ENCODE data around the gene MMD2. TPM values are rescaled to one million over a fixed set of nuclear protein-coding genes. Genes with fewer than 3 reads are reported as not detected.

MMD2 gene
- polyA plus RNA-seq, 1 donor: 0.24 TPM

GRCh38 chr7:4883033-4883371 is 76.0 kb downstream of the MMD2 start:
- Histone ChIP-seq H3K27me3 (ENCODE audit: control insufficient read depth, insufficient read depth, low read length) (peaks cover 28% of the 10 kb centered on the region), H3K36me3 (ENCODE audit: control insufficient read depth, insufficient read depth, low read length) (no peaks in the 10 kb centered on the region), H3K4me1 (ENCODE audit: control insufficient read depth, insufficient read depth, low read length) (no peaks in the 10 kb centered on the region), H3K4me3 (ENCODE audit: low read length) (peak overlapping the region; percentile 15), H3K27ac (ENCODE audit: low read length) (no peak overlapping the region), H3K9me3 (ENCODE audit: control insufficient read depth, low read depth, low read length) (peaks cover 4% of the 10 kb centered on the region)
- DNase-seq: no peak
- no CpG with 5 or more reads among the region's 36 CpGs for WGBS (ENCODE audit: insufficient coverage, low lambda C conversion rate)

DNA sequence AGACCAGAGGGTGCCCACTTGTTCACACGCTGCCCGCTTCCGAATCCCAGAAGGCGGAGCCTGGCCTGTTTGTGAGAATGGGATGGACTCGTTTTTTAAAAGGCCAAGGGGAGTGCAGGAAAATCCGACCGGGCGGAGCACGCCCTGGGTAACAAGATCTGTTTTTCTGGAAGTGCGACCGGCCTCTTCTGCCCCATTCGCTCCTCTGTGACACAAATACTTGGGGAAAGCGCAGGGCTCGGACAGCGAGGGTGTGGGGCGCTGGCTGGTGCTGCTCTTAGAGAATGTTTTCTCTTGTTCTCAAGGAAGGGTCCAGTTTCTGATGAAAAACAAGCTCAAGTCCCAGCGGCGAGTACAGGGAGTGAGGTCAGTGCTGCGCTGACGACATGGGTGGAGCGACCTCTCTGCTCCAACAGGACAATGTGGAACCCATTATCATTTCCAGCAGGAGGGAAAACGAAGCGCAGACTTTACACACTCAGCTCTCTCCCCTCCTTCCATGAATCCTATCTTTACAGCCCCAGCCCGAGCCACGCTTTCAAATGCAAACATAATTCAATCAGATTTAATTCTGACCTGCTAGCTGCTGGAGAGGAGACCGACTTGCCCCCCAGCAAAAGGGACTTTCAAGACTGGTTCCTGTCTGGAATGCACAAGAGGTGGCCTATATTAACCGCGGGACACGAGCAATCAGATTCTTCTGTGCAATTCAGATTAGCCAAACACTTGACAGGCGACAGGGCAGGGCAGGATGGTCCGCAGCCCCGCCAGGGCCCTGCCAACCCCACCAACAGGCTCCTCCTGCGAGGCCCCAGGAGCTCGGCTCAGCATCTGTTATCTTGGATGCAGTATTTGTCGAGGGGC is 76.6 kb downstream of the MMD2 start:
- peak; percentile 16 to 35 for DNase-seq
- Histone ChIP-seq H3K9me3 (ENCODE audit: control insufficient read depth, low read depth, low read length) (peaks cover 4% of the 10 kb centered on the region), H3K4me3 (ENCODE audit: low read length) (peak overlapping the region; percentile 15), H3K27ac (ENCODE audit: low read length) (peak overlapping the region; percentile 25), H3K36me3 (ENCODE audit: control insufficient read depth, insufficient read depth, low read length) (no peaks in the 10 kb centered on the region), H3K27me3 (ENCODE audit: control insufficient read depth, insufficient read depth, low read length) (peaks cover 28% of the 10 kb centered on the region), H3K4me1 (ENCODE audit: control insufficient read depth, insufficient read depth, low read length) (no peaks in the 10 kb centered on the region)
- no CpG with 5 or more reads among the region's 35 CpGs for WGBS (ENCODE audit: insufficient coverage, low lambda C conversion rate)

GRCh38 chr7:4880218-4880617 is 78.8 kb downstream of the MMD2 start:
- Histone ChIP-seq H3K36me3 (ENCODE audit: control insufficient read depth, insufficient read depth, low read length) (no peaks in the 10 kb centered on the region), H3K27ac (ENCODE audit: low read length) (no peak overlapping the region), H3K4me3 (ENCODE audit: low read length) (no peak overlapping the region), H3K27me3 (ENCODE audit: control insufficient read depth, insufficient read depth, low read length) (peaks cover 24% of the 10 kb centered on the region), H3K9me3 (ENCODE audit: control insufficient read depth, low read depth, low read length) (peaks cover 4% of the 10 kb centered on the region), H3K4me1 (ENCODE audit: control insufficient read depth, insufficient read depth, low read length) (no peaks in the 10 kb centered on the region)
- no CpG with 5 or more reads among the region's 10 CpGs for WGBS (ENCODE audit: insufficient coverage, low lambda C conversion rate)
- no peak for DNase-seq

DNA sequence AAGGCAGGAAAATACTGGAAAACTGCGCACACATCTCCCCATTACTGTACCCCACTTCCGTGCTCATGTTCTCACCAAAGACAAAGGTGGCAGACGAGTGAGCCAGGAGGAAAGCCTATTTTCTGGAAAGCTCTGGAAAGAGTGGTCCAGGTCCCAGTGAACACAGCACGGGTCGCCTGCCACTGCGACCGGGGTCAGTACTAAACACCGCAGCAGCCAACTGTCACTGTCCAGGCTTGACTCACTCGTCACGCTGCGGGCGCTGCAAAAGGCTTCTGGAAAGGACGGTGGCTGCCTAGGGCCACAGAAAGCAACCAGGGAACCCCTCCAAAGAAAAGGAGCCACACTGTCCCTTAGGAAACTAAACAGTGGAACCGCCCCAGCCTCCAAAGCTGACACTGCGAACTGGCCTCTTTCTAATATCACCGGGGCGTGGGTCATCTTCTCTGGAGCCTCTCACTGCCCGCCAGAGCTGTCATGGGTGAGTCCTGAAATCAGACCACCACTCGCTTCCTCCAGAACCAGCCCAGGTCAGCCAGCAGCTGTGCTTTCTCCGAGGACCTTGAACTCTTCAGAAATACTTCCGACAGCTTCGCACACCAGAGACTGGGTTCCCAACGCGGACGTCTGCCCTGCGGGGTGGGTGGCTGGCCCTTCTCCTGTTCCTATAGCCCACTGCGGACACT is 79.4 kb downstream of the MMD2 start:
- Histone ChIP-seq H3K27me3 (ENCODE audit: control insufficient read depth, insufficient read depth, low read length) (peaks cover 24% of the 10 kb centered on the region), H3K4me1 (ENCODE audit: control insufficient read depth, insufficient read depth, low read length) (no peaks in the 10 kb centered on the region), H3K36me3 (ENCODE audit: control insufficient read depth, insufficient read depth, low read length) (no peaks in the 10 kb centered on the region), H3K4me3 (ENCODE audit: low read length) (no peak overlapping the region), H3K27ac (ENCODE audit: low read length) (no peak overlapping the region), H3K9me3 (ENCODE audit: control insufficient read depth, low read depth, low read length) (peaks cover 4% of the 10 kb centered on the region)
- DNase-seq: no peak
- WGBS (ENCODE audit: insufficient coverage, low lambda C conversion rate): no CpG with 5 or more reads among the region's 27 CpGs

GRCh38 chr7:4878336-4879335 is 80.4 kb downstream of the MMD2 start:
- Histone ChIP-seq H3K27ac (ENCODE audit: low read length) (no peak overlapping the region), H3K4me1 (ENCODE audit: control insufficient read depth, insufficient read depth, low read length) (no peaks in the 10 kb centered on the region), H3K9me3 (ENCODE audit: control insufficient read depth, low read depth, low read length) (peaks cover 1% of the 10 kb centered on the region), H3K4me3 (ENCODE audit: low read length) (no peak overlapping the region), H3K27me3 (ENCODE audit: control insufficient read depth, insufficient read depth, low read length) (peaks cover 14% of the 10 kb centered on the region), H3K36me3 (ENCODE audit: control insufficient read depth, insufficient read depth, low read length) (no peaks in the 10 kb centered on the region)
- no CpG with 5 or more reads among the region's 45 CpGs for WGBS (ENCODE audit: insufficient coverage, low lambda C conversion rate)
- no peak for DNase-seq

DNA sequence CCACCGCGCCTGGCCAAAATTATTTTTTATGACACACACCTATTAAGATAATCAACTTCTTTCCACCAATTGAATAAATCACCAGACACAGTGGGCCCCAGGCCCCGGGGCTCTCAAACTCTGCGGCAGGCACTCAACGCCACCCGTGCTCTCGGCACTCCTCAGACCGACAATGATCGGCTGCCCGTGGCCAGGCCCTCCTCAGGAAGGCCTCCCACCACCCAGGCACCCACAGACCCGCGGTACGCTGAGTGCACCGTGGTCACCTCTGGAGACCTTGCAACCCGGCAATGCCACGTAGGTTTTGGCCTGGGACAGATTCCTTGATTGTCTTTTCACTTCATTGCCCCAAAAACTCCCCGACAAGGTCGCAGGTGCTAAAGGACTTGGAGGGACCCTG is 82.4 kb downstream of the MMD2 start:
- Histone ChIP-seq H3K27ac (ENCODE audit: low read length) (no peak overlapping the region), H3K4me3 (ENCODE audit: low read length) (no peak overlapping the region), H3K9me3 (ENCODE audit: control insufficient read depth, low read depth, low read length) (no peaks in the 10 kb centered on the region), H3K36me3 (ENCODE audit: control insufficient read depth, insufficient read depth, low read length) (no peaks in the 10 kb centered on the region), H3K27me3 (ENCODE audit: control insufficient read depth, insufficient read depth, low read length) (peaks cover 2% of the 10 kb centered on the region), H3K4me1 (ENCODE audit: control insufficient read depth, insufficient read depth, low read length) (no peaks in the 10 kb centered on the region)
- no CpG with 5 or more reads among the region's 18 CpGs for WGBS (ENCODE audit: insufficient coverage, low lambda C conversion rate)
- DNase-seq: no peak

- Histone ChIP-seq H3K27me3 (ENCODE audit: control insufficient read depth, insufficient read depth, low read length) (peaks cover 5% of the 10 kb centered on the region), H3K36me3 (ENCODE audit: control insufficient read depth, insufficient read depth, low read length) (no peaks in the 10 kb centered on the region), H3K9me3 (ENCODE audit: control insufficient read depth, low read depth, low read length) (no peaks in the 10 kb centered on the region), H3K4me1 (ENCODE audit: control insufficient read depth, insufficient read depth, low read length) (no peaks in the 10 kb centered on the region), H3K4me3 (ENCODE audit: low read length) (no peak overlapping the region), H3K27ac (ENCODE audit: low read length) (no peak overlapping the region)
- no CpG with 5 or more reads among the region's 15 CpGs for WGBS (ENCODE audit: insufficient coverage, low lambda C conversion rate)
- no peak for DNase-seq
These were observed 83.6 kb downstream of the MMD2 start for GRCh38 chr7:4875391-4875790.

DNA sequence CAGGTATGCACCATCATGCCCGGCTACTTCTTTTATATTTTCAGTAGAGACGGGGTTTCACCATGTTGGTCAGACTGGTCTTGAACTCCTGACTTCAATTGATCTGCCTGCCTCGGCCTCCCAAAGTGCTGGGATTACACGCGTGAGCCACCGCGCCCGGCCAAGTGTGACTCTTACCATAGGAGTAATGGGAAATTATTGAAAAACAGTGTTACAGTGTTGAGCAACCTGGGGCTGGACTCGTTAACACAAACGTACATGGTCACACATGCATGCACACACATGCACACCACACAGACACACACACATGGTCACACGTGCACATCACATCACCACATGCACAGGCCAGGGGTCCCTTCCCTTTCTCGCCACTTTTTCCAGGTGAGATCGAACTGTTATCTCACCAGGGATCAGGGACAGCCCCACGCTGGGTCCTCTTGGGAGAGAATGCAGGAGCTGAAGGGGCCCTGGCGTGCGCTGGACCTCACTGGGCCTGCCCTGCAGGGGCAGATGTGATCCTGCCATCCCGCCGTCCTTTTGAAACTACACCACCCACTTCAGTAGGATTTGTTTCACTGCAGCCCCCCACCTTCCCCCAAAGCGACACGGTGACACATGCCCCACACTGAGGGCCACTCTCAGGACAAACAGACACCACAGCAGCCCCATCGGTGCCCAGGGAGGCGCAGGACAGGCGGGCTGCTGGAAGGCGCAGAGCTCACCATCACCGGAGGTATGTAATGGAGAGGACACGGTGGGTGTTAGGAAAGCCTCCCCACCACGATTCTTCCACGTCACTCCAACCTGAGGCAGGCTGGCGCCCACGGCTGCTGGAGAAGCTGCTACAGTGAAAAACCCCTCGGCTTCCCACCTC is 85.7 kb downstream of the MMD2 start:
- H3K4me1 ChIP-seq (ENCODE audit: control insufficient read depth, insufficient read depth, low read length): no peaks in the 10 kb centered on the region
- H3K27ac ChIP-seq (ENCODE audit: low read length): no peak overlapping the region
- H3K36me3 ChIP-seq (ENCODE audit: control insufficient read depth, insufficient read depth, low read length): no peaks in the 10 kb centered on the region
- no peak overlapping the region for H3K4me3 ChIP-seq (ENCODE audit: low read length)
- H3K9me3 ChIP-seq (ENCODE audit: control insufficient read depth, low read depth, low read length): no peaks in the 10 kb centered on the region
- peaks cover 3% of the 10 kb centered on the region for H3K27me3 ChIP-seq (ENCODE audit: control insufficient read depth, insufficient read depth, low read length)
- DNase-seq: no peak
- no CpG with 5 or more reads among the region's 31 CpGs for WGBS (ENCODE audit: insufficient coverage, low lambda C conversion rate)

DNA sequence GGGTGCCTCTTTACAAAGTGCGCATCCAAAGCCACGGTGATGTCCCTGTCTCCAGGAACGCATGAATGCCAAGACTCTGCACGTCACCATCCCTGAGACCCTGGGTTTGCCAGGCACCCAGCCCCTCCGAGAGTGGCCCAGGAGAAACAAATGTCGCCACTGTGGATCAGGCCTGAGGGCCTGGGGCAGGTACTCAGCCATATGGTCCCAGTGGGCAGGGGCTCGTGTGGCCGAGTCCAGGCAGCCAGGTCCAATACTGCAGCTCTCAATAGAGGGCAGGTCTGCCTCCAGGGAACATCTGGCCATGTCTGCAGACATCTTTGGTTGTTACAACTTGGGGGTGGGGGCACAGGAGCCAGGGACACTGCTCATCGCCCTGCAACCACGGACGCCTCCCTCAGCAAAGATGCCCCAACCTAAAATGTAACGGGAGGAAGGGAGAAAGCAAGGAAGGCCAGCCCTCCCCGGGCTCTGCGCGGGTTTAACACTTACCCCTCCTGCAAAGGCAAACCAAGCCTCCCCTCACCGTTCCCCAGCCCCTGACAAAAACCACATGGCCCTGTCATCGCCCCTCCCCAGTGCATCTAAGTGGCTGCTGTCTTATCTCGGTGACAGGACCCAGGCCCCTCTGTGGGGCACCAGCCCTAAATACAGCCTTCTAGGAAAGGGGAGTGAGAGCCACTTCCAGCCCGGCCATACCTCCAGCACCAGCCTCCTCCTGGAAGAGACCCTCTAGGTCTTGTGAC is 86.9 kb downstream of the MMD2 start:
- Histone ChIP-seq H3K4me1 (ENCODE audit: control insufficient read depth, insufficient read depth, low read length) (no peaks in the 10 kb centered on the region), H3K4me3 (ENCODE audit: low read length) (no peak overlapping the region), H3K36me3 (ENCODE audit: control insufficient read depth, insufficient read depth, low read length) (no peaks in the 10 kb centered on the region), H3K27ac (ENCODE audit: low read length) (no peak overlapping the region), H3K9me3 (ENCODE audit: control insufficient read depth, low read depth, low read length) (no peaks in the 10 kb centered on the region), H3K27me3 (ENCODE audit: control insufficient read depth, insufficient read depth, low read length) (peaks cover 3% of the 10 kb centered on the region)
- no peak for DNase-seq
- no CpG with 5 or more reads among the region's 19 CpGs for WGBS (ENCODE audit: insufficient coverage, low lambda C conversion rate)

Measured in large intestine (tissue), 3 donors.